IPS-18c (cell line): ENCODE data around the gene PTCH1.

Experiments used
- H3K4me3 ChIP-seq: 2 replicates; pipeline ENCODE4 v1.7.0; 2013; ENCODE audit warnings: low read depth, mild to moderate bottlenecking, low read length, moderate library complexity; ENCODE audit not compliant: insufficient read depth
- H3K9me3 ChIP-seq: one replicate; pipeline ENCODE4 v1.6.1; 2013; ENCODE audit warnings: mild to moderate bottlenecking, low read length, moderate library complexity; ENCODE audit not compliant: control insufficient read depth, insufficient read depth

Gene PTCH1

GRCh38 chr9:95505717-95506427 lies 10.9 kb downstream of the PTCH1 start:
- H3K4me3 ChIP-seq, result peak overlapping the region; percentile 84
- H3K9me3 ChIP-seq, result peaks cover 2% of the 10 kb centered on the region

GRCh38 chr9:95505072-95505716 lies 11.6 kb downstream of the PTCH1 start:
- Histone ChIP-seq H3K4me3 (peak overlapping the region; percentile 51), H3K9me3 (peaks cover 2% of the 10 kb centered on the region)

DNA sequence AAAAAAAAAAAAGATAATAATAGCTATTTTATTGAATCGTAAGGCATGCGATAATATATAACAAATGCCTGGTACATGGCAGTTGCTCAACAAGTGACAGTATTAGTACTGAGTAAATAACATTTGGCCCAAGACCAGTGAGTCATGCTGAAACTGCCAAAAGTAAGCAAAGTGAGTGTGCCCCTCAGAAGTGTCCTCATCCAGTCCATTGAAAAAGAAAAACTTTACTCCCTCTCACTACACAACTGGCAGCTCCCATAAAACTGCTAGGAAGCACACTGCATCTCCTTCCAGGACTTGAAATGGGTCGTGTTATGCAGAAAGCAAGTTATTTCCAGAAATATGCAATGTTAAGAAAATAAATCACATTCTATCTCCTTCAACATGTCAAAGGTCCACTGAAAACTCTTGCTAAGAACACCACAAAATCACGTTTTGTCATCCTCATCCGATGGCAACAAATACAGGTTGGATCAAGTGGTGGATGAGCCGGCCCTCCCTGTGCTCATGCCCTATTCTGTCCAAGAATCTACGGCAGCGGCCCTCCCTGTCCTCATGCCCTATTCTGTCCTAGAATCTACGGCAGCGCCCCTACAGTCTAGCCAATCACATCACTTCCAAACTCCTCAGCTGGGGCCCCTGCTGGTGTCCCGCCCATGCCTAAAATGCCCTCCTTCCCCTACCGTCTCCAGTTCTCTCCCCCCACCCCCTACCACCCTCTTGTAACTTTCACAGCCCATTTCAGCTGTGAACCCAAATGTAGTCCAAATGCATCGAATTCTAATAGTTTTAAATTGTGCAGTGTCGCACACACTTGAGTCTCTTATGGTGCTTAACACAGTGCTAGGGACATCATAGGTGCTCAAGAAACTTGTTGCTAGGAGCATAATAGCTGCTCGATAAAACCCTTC lies 12.5 kb downstream of the PTCH1 start:
- H3K9me3 ChIP-seq, result peaks cover 2% of the 10 kb centered on the region
- H3K4me3 ChIP-seq, result peak overlapping the region; percentile 9

DNA sequence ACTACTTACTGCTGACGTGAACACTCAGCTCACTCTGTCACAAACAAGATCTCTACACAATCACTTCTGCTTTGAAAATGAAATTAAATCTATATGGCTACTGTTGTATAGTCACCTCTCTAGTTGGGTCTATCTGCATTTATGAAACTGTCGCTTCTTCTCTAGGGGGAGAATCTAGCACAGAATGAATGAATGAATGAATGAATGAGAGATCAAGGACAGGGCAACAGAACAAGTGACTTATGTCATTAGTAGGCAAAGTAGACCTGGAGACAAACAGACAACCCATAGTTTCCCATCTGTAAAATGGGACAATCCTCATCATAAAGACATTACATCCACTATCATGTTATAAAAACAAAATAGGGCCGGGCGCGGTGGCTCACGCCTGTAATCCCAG lies 13.4 kb downstream of the PTCH1 start:
- H3K9me3 ChIP-seq, result peaks cover 2% of the 10 kb centered on the region
- no peak overlapping the region for H3K4me3 ChIP-seq

- H3K9me3 ChIP-seq, result no peaks in the 10 kb centered on the region
- no peak overlapping the region for H3K4me3 ChIP-seq
Measured at GRCh38 chr9:95502248-95502647, 14.5 kb downstream of the PTCH1 start.

GRCh38 chr9:95499847-95500246 lies 16.9 kb downstream of the PTCH1 start:
- Histone ChIP-seq H3K4me3 (no peak overlapping the region), H3K9me3 (no peaks in the 10 kb centered on the region)

GRCh38 chr9:95499046-95499676 lies 17.6 kb downstream of the PTCH1 start:
- no peaks in the 10 kb centered on the region for H3K9me3 ChIP-seq
- no peak overlapping the region for H3K4me3 ChIP-seq

- Histone ChIP-seq H3K9me3 (no peaks in the 10 kb centered on the region), H3K4me3 (no peak overlapping the region)
Measured at GRCh38 chr9:95498641-95499040, 18.1 kb downstream of the PTCH1 start.

DNA sequence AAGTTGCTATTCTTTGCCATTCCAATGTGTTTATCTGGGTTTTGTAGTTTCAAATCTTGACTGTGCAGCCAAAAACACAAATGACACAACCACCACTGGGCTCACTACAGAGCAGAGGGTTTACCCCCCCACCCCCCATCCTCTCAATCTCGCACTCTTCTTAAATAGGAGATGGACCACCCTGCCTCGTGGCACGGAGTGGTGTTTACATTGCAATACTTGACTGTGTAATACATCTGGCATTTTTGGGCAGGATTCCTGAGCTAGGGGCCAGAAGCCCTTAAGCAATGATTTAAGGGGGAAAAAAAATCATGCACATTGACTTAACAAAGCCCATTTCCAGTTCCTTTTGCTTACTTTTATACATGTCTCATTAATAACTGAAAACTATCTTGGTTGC lies 19.0 kb downstream of the PTCH1 start:
- no peak overlapping the region for H3K4me3 ChIP-seq
- H3K9me3 ChIP-seq, result no peaks in the 10 kb centered on the region

- H3K9me3 ChIP-seq, result no peaks in the 10 kb centered on the region
- H3K4me3 ChIP-seq, result no peak overlapping the region
Measured at GRCh38 chr9:95496687-95497086, 20.1 kb downstream of the PTCH1 start.

DNA sequence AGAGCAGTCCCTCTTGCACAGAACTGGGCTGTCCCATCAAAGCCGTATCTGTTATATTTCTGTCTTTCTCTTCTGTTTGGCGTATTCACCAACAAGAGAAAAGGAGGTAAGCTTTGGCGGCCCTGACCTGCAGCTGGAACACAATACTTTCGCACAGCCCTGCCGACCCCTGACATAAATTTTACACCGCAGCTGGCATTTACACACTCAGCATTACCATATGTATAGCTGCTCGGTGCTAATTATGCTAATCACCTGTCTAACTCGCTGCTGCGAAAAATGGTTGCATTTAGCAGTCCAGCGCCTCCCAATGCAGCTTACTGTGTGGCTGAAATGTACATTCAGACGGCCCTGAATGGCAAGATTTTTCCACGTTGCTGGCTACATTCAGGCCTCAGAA lies 20.8 kb downstream of the PTCH1 start:
- H3K4me3 ChIP-seq, result no peak overlapping the region

GRCh38 chr9:95495529-95495928 lies 21.2 kb downstream of the PTCH1 start:
- H3K9me3 ChIP-seq, result no peaks in the 10 kb centered on the region
- no peak overlapping the region for H3K4me3 ChIP-seq

More for the DNA sequence above, 20.8 kb downstream of the PTCH1 start:
- no peaks in the 10 kb centered on the region for H3K9me3 ChIP-seq

DNA sequence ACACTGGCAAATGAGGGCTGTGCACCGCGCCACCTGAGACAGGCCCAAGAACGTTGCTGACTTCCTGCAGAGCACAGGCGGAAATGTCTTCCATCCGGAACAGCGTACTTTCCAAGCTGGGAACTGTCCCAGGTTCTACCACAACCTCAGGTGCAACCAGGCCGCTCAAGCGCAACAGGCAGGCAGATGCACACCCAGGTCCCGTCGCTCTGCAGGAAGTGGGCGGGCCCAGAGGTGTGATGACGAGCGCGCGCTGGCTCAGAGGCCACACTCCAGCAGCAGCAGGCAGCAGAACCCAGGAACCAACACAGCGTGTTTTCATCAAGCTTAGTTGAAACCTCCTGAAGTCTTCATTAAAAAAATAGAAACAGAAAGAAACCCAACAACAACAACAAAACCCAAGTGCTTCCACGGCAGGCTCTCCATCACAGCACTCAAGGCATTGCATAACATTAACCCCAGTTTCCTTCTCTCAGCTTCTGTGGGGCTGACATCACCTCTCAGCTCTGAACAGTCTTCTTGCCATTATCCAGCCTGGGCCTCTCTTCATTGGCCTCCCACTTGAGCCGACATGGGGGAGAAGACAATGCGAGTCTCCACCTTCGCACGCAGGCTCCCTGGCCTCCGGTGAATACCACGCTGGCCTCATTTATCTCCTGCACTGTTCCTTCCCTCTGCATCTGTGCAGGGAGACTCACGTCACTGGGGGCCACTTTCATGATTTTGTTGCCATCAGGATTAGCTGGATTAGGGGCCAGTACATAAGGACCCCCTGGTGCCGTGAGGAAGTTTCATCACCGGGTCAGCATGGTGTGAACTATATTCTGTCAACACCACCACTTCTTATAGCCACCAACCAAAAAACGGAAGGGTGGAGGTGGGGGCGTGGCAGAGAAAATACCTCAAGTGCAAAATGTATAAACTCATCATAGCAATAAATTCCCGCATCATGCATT lies 22.1 kb downstream of the PTCH1 start:
- H3K4me3 ChIP-seq, result no peak overlapping the region

GRCh38 chr9:95494022-95494415 lies 22.8 kb downstream of the PTCH1 start:
- Histone ChIP-seq H3K9me3 (no peaks in the 10 kb centered on the region), H3K4me3 (no peak overlapping the region)

More for the DNA sequence above, 22.1 kb downstream of the PTCH1 start:
- no peaks in the 10 kb centered on the region for H3K9me3 ChIP-seq

GRCh38 chr9:95493402-95493801 lies 23.4 kb downstream of the PTCH1 start:
- Histone ChIP-seq H3K9me3 (no peaks in the 10 kb centered on the region), H3K4me3 (no peak overlapping the region)

DNA sequence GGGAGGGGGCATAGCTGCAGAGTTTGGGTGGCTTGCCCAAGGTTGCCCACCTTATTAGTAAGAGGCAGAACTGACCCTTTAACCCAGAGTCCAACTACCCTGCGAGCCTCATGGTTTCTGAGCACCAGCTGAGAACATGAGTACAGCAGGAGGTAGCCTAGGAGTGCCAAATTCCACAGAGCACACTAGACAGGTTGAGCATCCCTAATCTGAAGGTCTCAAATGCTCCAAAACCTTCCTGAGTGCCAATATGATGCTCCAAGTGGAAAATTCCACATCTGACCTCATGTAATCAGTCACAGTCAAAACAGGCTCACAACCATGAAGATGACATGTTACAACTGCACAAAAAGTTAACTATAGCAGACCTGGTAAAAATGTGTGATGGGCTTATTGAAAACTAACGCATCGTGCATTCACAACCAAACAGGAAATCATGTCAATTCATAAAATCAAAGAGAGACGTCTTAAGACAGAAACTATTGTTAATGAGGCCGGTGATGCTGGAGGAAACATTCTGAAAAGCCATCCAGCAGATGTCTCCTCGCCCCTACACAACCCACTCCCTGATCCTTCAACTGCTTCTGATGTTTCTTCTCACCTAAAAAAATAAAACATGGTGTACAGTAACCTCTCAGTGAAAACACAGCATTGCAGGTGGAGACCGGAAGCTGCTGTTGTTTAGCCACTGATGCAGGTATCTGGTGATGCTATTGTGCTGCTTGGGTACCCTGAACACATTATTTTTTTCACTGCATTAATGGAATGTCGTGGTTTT lies 25.0 kb downstream of the PTCH1 start:
- H3K9me3 ChIP-seq, result no peaks in the 10 kb centered on the region
- no peak overlapping the region for H3K4me3 ChIP-seq
